ENCODE measurements around the gene LARGE1. TPM values are rescaled to one million over a fixed set of nuclear protein-coding genes. Genes with fewer than 3 reads are reported as not detected.

Gene LARGE1
- total and polyA plus RNA-seq, 2 of the 8 experiments (the other 6 are each of a cell fraction or from before 2014, with no cell fraction given), result 43.7 to 83.0 TPM

GRCh38 chr22:33224841-33225240, 695.4 kb downstream of the LARGE1 start (continued):
- TF ChIP-seq, protein P1, sequence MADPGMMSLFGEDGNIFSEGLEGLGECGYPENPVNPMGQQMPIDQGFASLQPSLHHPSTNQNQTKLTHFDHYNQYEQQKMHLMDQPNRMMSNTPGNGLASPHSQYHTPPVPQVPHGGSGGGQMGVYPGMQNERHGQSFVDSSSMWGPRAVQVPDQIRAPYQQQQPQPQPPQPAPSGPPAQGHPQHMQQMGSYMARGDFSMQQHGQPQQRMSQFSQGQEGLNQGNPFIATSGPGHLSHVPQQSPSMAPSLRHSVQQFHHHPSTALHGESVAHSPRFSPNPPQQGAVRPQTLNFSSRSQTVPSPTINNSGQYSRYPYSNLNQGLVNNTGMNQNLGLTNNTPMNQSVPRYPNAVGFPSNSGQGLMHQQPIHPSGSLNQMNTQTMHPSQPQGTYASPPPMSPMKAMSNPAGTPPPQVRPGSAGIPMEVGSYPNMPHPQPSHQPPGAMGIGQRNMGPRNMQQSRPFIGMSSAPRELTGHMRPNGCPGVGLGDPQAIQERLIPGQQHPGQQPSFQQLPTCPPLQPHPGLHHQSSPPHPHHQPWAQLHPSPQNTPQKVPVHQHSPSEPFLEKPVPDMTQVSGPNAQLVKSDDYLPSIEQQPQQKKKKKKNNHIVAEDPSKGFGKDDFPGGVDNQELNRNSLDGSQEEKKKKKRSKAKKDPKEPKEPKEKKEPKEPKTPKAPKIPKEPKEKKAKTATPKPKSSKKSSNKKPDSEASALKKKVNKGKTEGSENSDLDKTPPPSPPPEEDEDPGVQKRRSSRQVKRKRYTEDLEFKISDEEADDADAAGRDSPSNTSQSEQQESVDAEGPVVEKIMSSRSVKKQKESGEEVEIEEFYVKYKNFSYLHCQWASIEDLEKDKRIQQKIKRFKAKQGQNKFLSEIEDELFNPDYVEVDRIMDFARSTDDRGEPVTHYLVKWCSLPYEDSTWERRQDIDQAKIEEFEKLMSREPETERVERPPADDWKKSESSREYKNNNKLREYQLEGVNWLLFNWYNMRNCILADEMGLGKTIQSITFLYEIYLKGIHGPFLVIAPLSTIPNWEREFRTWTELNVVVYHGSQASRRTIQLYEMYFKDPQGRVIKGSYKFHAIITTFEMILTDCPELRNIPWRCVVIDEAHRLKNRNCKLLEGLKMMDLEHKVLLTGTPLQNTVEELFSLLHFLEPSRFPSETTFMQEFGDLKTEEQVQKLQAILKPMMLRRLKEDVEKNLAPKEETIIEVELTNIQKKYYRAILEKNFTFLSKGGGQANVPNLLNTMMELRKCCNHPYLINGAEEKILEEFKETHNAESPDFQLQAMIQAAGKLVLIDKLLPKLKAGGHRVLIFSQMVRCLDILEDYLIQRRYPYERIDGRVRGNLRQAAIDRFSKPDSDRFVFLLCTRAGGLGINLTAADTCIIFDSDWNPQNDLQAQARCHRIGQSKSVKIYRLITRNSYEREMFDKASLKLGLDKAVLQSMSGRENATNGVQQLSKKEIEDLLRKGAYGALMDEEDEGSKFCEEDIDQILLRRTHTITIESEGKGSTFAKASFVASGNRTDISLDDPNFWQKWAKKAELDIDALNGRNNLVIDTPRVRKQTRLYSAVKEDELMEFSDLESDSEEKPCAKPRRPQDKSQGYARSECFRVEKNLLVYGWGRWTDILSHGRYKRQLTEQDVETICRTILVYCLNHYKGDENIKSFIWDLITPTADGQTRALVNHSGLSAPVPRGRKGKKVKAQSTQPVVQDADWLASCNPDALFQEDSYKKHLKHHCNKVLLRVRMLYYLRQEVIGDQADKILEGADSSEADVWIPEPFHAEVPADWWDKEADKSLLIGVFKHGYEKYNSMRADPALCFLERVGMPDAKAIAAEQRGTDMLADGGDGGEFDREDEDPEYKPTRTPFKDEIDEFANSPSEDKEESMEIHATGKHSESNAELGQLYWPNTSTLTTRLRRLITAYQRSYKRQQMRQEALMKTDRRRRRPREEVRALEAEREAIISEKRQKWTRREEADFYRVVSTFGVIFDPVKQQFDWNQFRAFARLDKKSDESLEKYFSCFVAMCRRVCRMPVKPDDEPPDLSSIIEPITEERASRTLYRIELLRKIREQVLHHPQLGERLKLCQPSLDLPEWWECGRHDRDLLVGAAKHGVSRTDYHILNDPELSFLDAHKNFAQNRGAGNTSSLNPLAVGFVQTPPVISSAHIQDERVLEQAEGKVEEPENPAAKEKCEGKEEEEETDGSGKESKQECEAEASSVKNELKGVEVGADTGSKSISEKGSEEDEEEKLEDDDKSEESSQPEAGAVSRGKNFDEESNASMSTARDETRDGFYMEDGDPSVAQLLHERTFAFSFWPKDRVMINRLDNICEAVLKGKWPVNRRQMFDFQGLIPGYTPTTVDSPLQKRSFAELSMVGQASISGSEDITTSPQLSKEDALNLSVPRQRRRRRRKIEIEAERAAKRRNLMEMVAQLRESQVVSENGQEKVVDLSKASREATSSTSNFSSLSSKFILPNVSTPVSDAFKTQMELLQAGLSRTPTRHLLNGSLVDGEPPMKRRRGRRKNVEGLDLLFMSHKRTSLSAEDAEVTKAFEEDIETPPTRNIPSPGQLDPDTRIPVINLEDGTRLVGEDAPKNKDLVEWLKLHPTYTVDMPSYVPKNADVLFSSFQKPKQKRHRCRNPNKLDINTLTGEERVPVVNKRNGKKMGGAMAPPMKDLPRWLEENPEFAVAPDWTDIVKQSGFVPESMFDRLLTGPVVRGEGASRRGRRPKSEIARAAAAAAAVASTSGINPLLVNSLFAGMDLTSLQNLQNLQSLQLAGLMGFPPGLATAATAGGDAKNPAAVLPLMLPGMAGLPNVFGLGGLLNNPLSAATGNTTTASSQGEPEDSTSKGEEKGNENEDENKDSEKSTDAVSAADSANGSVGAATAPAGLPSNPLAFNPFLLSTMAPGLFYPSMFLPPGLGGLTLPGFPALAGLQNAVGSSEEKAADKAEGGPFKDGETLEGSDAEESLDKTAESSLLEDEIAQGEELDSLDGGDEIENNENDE (IDR thresholded peaks at IDR 0.05; ENCODE audit: insufficient replicate concordance, low read length), result no peak
- TF ChIP-seq TCF12 (IDR thresholded peaks at IDR 0.05; ENCODE audit: low read depth, low read length) (no peak), CHD2 (IDR thresholded peaks at IDR 0.05; ENCODE audit: low read length) (no peak), SRF (IDR thresholded peaks at IDR 0.05; ENCODE audit: low read depth, low read length) (no peak)
